Lung (tissue), 14 donors: ENCODE measurements around the gene ZNF658. TPM values are rescaled to one million over a fixed set of nuclear protein-coding genes. Genes with fewer than 3 reads are reported as not detected.
A peak's percentile ranks its signal among the peaks of the same experiment; 100 is the strongest.
"Not testable (repeated sequence)": the region's sequence is repeated elsewhere in the genome, so short reads cannot be mapped to it uniquely, and the experiment has no call there.

Source experiments
- ATAC-seq: fragments of 200-7000 bp; cut with Tn5 transposase; one replicate; pipeline ENCODE4 v1.9.1; 2020; ENCODE audit warnings: moderate number of reproducible peaks; ENCODE audit not compliant: insufficient read depth, low FRiP score
- DNase-seq, 3 donors: peaks; one replicate each; pipeline ENCODE4 v3.0.0-alpha.2; 2013 to 2017
- H3K27ac ChIP-seq, 2 donors: one replicate each; pipeline ENCODE4 v1.5.1; 2013; ENCODE audit warnings: mild to moderate bottlenecking in 2 of 2, moderate library complexity in 2 of 2, control low read depth in 1 of 2, inconsistent platforms in 1 of 2, low read depth in 1 of 2, low read length in 1 of 2
- H3K27me3 ChIP-seq, 3 donors: one replicate each; pipeline ENCODE4 v1.5.1; 2013; ENCODE audit warnings: low read length in 2 of 3; ENCODE audit not compliant: control insufficient read depth in 3 of 3, insufficient read depth in 3 of 3
- H3K36me3 ChIP-seq, 4 donors: one replicate each; pipeline ENCODE4 v1.5.1; 2013; ENCODE audit warnings: low read length in 4 of 4, mild to moderate bottlenecking in 1 of 4, moderate library complexity in 1 of 4; ENCODE audit not compliant: control insufficient read depth in 4 of 4, insufficient read depth in 4 of 4
- H3K4me1 ChIP-seq, 5 donors: one replicate each; pipeline ENCODE4 v1.5.1; 2013; ENCODE audit warnings: low read length in 5 of 5, mild to moderate bottlenecking in 2 of 5, moderate library complexity in 1 of 5; ENCODE audit not compliant: control insufficient read depth in 5 of 5, insufficient read depth in 5 of 5
- H3K4me3 ChIP-seq: one replicate; pipeline ENCODE4 v1.5.1; 2013; ENCODE audit warnings: mild to moderate bottlenecking, control low read depth, moderate library complexity
- H3K9ac ChIP-seq, 2 donors: one replicate each; pipeline ENCODE4 v1.5.1; 2013; ENCODE audit warnings: low read length in 2 of 2, control low read depth in 1 of 2; ENCODE audit not compliant: insufficient read depth in 1 of 2
- H3K9me3 ChIP-seq, 4 donors: one replicate each; pipeline ENCODE4 v1.5.1; 2013; ENCODE audit warnings: low read length in 3 of 4, mild to moderate bottlenecking in 1 of 4, moderate library complexity in 1 of 4; ENCODE audit not compliant: control insufficient read depth in 4 of 4, insufficient read depth in 3 of 4
- WGBS, 2 donors: extraction: QIAGEN DNeasy Blood & Tissue Kit; methylation state at CpG; one replicate each; pipeline ENCODE4 v1.1.7; 2013; 5-methylcytosine and 5-hydroxymethylcytosine counted together
- long read RNA-seq, 5 donors: transcript quantifications; one replicate each; lab custom pipeline, GENCODE V29; 2026
- polyA plus RNA-seq, 2 donors: library from polyadenylated mRNA; stranded (reverse); fragments of 200-250 nt; gene quantifications; one replicate each; pipeline ENCODE4 v1.2.1, GENCODE V29; 2013
- total RNA-seq, 2 donors: library from RNA; depleted of rRNA in 1 of 2; stranded (reverse); fragments of >200 nt in 1 of 2; gene quantifications; one replicate each; pipeline ENCODE4 v1.2.1, GENCODE V29; 2014 to 2021
- donor health status: Bipolar disorder and iron deficiency.
- donor health status: healthy.
- donor health status: DM: yes; HTN: yes; CAD: no.

The ZNF658 gene
- 1 to 10 TPM; 5.8 to 7.0 TPM for total RNA-seq
- polyA plus RNA-seq: 1 to 10 TPM; 1.3 to 1.4 TPM
- long read RNA-seq, donor 1: 0 reads
- long read RNA-seq, donor 2: 0 reads
- long read RNA-seq, donor 3: 0 reads
- long read RNA-seq, donor 4: 0 reads
- long read RNA-seq, donor 5: 0 reads

DNA sequence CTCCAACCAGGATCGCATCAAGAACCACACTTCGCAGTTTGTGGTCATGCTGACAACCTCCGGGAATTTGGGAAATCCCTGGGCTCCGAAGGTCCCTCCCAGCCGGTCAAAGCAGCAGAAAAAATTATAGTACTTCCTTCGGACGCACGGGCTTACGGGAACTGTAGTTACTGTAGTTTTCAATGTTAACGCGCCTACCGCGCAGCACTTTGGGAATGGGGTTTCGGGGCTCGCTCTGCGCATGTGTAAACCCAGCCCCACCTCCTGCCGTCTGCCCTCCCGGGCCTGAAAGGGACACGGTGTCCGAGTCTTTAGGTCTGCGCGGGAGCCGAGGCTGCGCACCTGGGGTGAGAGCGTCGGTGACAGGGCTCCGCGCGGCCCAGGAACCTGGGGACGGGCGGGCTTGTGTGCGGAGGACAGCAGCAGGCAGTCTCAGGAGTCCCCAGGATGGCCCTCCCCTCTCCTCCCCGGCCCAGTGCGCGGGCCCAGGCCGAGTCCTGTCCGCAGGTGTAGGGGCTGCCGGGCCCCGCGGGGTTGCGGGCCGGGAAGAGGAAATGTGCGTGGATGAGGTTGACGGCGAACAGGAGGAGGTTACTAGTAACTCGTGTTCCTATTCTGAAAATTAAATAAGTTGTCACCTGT lies at the start of gene ZNF658:
TSS of gene ZNF658 (plus strand) at position 236 of the 642 bp plus-strand sequence. CDS start 2,837 bp downstream, outside the sequence.
- ATAC-seq: peak; percentile 98
- H3K27ac ChIP-seq: peak within 1 kb of the TSS; percentile 31 to 53
- H3K4me1 ChIP-seq, H3K27me3 ChIP-seq, H3K9me3 ChIP-seq, H3K36me3 ChIP-seq: not testable (repeated sequence)
- H3K9ac ChIP-seq: peak within 1 kb of the TSS in 1 of 2 donors; percentile 25
- DNase-seq: peak; percentile 87 to 93 (median 90)
- H3K4me3 ChIP-seq: peak within 1 kb of the TSS; percentile 47
- 1% methylated on average over 38 to 45 of the region's 46 CpGs for WGBS, 2 donors

DNA sequence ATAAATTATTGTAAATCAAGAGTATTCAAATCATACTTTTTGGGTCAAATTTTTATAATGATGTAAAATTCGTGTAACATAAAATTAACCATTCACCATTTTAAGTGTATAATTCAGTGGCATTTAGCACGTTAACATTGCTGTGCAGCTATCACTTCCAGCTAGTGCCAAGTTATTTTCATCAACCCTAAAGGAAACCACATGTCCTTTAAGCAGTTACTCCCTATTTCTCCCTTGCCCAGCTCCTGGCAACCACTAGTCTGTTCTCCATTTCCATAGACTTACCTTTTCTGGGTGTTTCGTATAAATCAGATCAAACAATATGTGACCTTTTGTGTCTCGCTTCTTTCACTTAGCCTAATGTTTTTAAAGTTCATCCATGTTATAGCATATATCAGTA lies 38.8 kb upstream of the ZNF658 start:
- not testable (repeated sequence) for ATAC-seq, H3K9me3 ChIP-seq

DNA sequence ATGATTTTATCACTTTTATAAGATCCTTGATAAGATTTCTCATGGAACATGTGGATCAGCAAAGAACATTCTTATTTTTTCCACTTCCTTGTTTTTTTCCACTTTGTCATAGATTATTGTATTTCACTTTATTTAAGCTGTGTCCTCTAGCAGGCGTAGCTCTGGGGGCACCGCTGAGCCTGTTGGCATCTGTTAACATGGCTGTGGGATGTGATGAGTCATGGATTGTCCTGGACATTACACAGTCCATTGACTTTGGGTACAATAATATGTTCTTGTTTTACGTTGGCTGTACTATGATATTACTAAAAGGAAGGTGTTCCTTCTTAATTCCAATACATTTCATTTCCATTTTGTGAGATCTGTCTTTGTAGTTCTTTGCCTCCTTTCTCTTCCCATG lies 31.9 kb upstream of the ZNF658 start:
- not testable (repeated sequence) for H3K9ac ChIP-seq, H3K27ac ChIP-seq, H3K27me3 ChIP-seq, H3K4me3 ChIP-seq, ATAC-seq, H3K36me3 ChIP-seq, H3K4me1 ChIP-seq, DNase-seq, H3K9me3 ChIP-seq
- WGBS, 2 donors: 74 to 82% methylated on average over 2 of the region's 3 CpGs

More for the DNA sequence above, 38.8 kb upstream of the ZNF658 start:
- not testable (repeated sequence) for H3K27ac ChIP-seq, H3K4me1 ChIP-seq, DNase-seq, H3K36me3 ChIP-seq, H3K27me3 ChIP-seq, H3K9ac ChIP-seq, H3K4me3 ChIP-seq
- no CpG with 5 or more reads among the region's 4 CpGs for WGBS, 2 donors

DNA sequence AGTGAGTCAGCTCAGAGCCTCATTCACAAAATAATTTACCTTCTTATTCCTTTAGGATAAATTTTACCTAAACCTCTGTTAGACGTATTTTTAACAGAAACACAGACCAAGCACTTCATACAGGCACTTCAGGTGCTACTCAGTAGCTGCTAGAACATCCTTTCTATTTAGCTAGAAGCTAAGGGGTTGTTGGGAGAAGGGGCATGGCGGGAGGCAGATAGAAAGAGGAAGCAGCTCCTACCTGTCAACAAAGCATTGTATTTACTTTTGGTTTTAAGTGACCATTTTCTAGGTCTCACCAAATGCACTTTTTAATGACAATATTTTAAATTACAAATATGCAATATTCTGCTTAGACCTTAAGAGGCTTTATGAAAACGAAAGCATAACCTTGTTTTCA lies 19.9 kb upstream of the ZNF658 start:
- DNase-seq, H3K27ac ChIP-seq, H3K36me3 ChIP-seq, H3K9ac ChIP-seq, ATAC-seq, H3K4me1 ChIP-seq, H3K9me3 ChIP-seq, H3K27me3 ChIP-seq, H3K4me3 ChIP-seq: not testable (repeated sequence)
- 36 to 69% methylated on average over 3 of the region's 3 CpGs for WGBS, 2 donors

- H3K9me3 ChIP-seq, DNase-seq, ATAC-seq, H3K36me3 ChIP-seq, H3K9ac ChIP-seq, H3K27me3 ChIP-seq, H3K4me3 ChIP-seq, H3K4me1 ChIP-seq, H3K27ac ChIP-seq: not testable (repeated sequence)
- 96 to 97% methylated on average over 3 of the region's 3 CpGs for WGBS, 2 donors
Observed at GRCh38 chr9:66881847-66882246, 18.7 kb upstream of the ZNF658 start.

- H3K9me3 ChIP-seq, H3K27ac ChIP-seq, H3K36me3 ChIP-seq, DNase-seq, H3K4me1 ChIP-seq, H3K4me3 ChIP-seq, ATAC-seq, H3K27me3 ChIP-seq, H3K9ac ChIP-seq: not testable (repeated sequence)
- 67 to 83% methylated on average over 1 of the region's 1 CpG for WGBS, 2 donors
Observed at GRCh38 chr9:66890334-66890733, 10.2 kb upstream of the ZNF658 start.

- WGBS, 2 donors: 8 to 15% methylated on average over 6 of the region's 8 CpGs
- peak in 2 of 3 donors; percentile 3 to 4 for DNase-seq
- H3K4me3 ChIP-seq, H3K36me3 ChIP-seq, H3K27me3 ChIP-seq, H3K9me3 ChIP-seq, ATAC-seq, H3K4me1 ChIP-seq: not testable (repeated sequence)
- Histone ChIP-seq H3K27ac (peak overlapping the region in 1 of 2 donors; percentile 21), H3K9ac (peak overlapping the region in 1 of 2 donors; percentile 25)
Observed at GRCh38 chr9:66901141-66901540, 616 bp downstream of the ZNF658 start.

DNA sequence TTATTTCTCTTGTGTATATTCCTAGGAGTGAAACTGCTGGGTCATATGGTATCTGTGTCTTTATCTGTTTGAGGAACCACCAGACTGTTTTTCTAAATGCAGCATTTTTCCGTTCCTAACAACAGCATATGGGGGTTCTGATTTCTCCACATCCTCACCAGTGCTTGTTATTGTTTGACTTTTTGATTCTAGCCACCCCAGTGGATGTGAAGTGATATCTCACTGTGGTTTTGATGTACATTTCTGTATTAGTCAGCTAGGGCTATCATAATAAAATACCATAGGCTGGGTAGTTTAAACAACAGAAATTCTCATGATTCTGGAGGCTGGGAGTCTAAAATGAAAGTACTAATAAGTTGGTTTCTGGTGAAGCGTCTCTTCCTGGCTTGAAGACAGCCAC lies 9.0 kb downstream of the ZNF658 start:
- not testable (repeated sequence) for H3K27ac ChIP-seq, H3K4me3 ChIP-seq, ATAC-seq, DNase-seq, H3K36me3 ChIP-seq, H3K9me3 ChIP-seq, H3K4me1 ChIP-seq, H3K9ac ChIP-seq, H3K27me3 ChIP-seq
- WGBS, 2 donors: 91 to 97% methylated on average over 2 of the region's 2 CpGs
